Stimulated activated effector memory CD8-positive, alpha-beta T cell treated with anti-CD3 and anti-CD28 coated beads, Interleukin-12 subunit alpha, Interleukin-12 subunit beta, amount 100 ng/mL, for 72 hours (primary cell): Measurements from ENCODE around the gene PSIP1.

Source experiments
- ATAC-seq: fragments of 150-1000 bp; cut with Tn5 transposase; 2 replicates; pipeline ENCODE4 v1.10.0; 2021
- DNase-seq, 2 donors: peaks; one replicate each; pipeline ENCODE4 v3.0.0; 2021 to 2022; ENCODE audit warnings: low spot score in 2 of 2
- H3K27ac Mint-ChIP-seq: one replicate; pipeline ENCODE4 v1.8.0; 2022; ENCODE audit warnings: mild to moderate bottlenecking, mixed read lengths
- H3K36me3 Mint-ChIP-seq: one replicate; pipeline ENCODE4 v1.8.0; 2022; ENCODE audit warnings: mild to moderate bottlenecking, mixed read lengths
- H3K4me1 Mint-ChIP-seq: one replicate; pipeline ENCODE4 v1.8.0; 2022; ENCODE audit warnings: mixed read lengths
- H3K4me3 Mint-ChIP-seq: one replicate; pipeline ENCODE4 v1.8.0; 2022; ENCODE audit warnings: mild to moderate bottlenecking, mixed read lengths
- H3K9me3 Mint-ChIP-seq: one replicate; pipeline ENCODE4 v1.8.0; 2022; ENCODE audit warnings: mixed read lengths

Gene PSIP1

GRCh38 chr9:15426019-15426418, 84.8 kb downstream of the PSIP1 start:
- Mint-ChIP-seq H3K4me1 (peaks cover 50% of the 10 kb centered on the region), H3K9me3 (no peaks in the 10 kb centered on the region), H3K27ac (no peak overlapping the region), H3K4me3 (no peak overlapping the region), H3K36me3 (peaks cover 77% of the 10 kb centered on the region)
- no peak for ATAC-seq
- DNase-seq: no peak

GRCh38 chr9:15423231-15423985, 87.4 kb downstream of the PSIP1 start:
- ATAC-seq (no peak), DNase-seq (no peak)
- peaks cover 28% of the 10 kb centered on the region for H3K4me1 Mint-ChIP-seq
- H3K36me3 Mint-ChIP-seq: peaks cover 54% of the 10 kb centered on the region
- peak overlapping the region; percentile 97 for H3K27ac Mint-ChIP-seq
- H3K4me3 Mint-ChIP-seq: peak overlapping the region; percentile 85
- H3K9me3 Mint-ChIP-seq: no peaks in the 10 kb centered on the region

DNA sequence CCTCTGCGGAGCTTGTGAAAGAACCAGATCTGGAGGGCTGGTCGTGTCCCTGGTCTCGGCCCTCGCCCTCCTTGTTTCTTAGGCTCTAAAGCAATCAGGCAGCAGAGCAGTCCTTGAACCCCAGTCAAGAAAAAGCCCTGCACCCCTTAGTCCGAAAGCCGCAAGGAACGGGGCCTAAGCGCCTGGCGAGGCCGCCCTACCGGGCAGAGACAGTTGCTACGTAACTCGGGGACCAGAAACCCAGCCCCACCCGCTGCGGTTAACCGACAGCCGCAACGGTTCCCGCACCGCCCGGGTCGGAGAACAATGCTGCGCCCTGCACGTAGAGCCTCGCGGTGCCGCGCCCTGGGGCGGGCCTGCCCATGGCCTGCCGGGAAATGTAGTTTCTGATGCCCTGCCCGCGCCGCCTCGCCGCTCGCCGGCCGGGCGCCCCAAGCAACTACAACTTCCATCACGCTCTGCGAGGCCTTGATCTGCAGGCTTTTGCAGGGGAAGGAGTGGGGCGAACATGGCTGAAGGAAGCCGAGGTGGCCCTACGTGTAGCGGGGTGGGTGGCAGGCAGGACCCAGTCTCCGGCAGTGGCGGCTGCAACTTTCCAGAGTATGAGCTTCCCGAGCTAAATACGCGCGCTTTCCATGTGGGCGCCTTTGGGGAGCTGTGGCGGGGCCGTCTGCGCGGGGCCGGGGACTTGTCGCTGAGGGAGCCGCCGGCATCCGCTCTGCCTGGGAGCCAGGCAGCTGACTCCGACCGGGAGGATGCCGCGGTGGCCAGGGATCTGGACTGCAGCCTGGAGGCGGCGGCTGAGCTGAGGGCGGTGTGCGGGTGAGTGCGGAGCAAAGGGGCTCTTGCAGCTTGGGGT, 88.2 kb downstream of the PSIP1 start, which contains the start of gene SNAPC3:
SNAPC3 (plus strand) TSS at position 505 of the 859 bp plus-strand sequence; CDS start at position 509, 4 bp downstream.
- ATAC-seq: peak; percentile 99
- peak; percentile 90 to 97 for DNase-seq
- no peaks in the 10 kb centered on the region for H3K9me3 Mint-ChIP-seq
- H3K27ac Mint-ChIP-seq: peak within 1 kb of the TSS; percentile 97
- H3K36me3 Mint-ChIP-seq: peaks cover 46% of the 10 kb centered on the region
- H3K4me1 Mint-ChIP-seq: peaks cover 27% of the 10 kb centered on the region
- peak within 1 kb of the TSS; percentile 85 for H3K4me3 Mint-ChIP-seq

DNA sequence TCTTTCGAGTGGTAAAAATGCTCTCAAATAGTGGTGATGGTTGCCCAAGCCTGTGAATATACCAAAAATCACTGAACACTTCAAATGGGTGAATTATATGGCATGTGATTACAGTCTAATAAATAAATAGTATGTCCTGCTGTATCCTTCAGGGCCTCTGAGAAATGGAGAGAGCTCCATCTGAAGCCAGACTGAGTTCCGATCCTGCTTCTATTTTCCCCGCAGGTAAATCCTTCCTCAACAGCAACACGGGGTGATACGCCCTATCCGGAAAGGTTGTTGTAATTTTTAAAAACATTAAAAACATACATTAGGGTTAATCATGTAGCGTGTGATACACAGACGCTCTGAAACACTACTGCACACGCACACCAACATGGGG, 88.8 kb downstream of the PSIP1 start:
- H3K4me1 Mint-ChIP-seq: peaks cover 27% of the 10 kb centered on the region
- DNase-seq (no peak), ATAC-seq (no peak)
- H3K9me3 Mint-ChIP-seq: no peaks in the 10 kb centered on the region
- H3K36me3 Mint-ChIP-seq: peaks cover 40% of the 10 kb centered on the region
- peak overlapping the region; percentile 85 for H3K4me3 Mint-ChIP-seq
- peak overlapping the region; percentile 97 for H3K27ac Mint-ChIP-seq

DNA sequence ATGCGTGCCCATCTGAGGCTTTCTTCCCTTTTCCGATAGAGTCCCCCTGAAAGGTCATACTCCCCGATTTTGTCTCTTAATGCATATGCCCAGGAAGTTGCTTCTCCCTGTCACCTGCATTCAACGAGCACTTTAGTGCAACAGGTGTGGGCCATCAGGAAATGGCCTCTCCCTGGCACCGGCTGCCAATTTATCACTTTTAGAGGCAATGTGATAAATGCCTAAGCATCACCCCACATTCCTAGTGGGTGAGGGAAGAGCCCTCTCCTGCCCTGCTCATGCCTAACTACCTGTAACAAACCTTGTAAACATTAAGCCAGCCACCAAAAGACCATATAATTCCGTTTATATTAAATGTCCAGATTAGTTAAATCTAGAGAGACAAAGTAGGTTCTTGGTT, 89.2 kb downstream of the PSIP1 start:
- peaks cover 37% of the 10 kb centered on the region for H3K36me3 Mint-ChIP-seq
- H3K4me3 Mint-ChIP-seq: peak overlapping the region; percentile 85

DNA sequence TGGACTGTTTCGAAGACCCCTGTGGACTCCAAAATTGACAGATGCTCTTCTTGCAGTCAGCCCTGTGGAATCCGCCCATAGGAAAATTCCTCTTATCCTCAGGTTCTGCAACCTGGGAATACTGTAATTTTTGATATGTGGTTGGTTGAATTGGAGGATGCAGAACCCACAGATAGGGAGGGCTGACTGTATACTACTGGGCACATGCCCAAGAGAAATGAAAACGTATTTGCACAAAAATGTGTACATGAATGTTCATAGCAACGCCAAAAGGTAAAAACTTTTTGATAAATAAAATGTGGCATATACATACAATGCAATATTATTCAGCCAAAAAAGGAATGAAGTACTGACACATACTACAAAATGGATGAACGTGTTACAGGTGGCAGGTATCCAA, 90.0 kb downstream of the PSIP1 start:
- Mint-ChIP-seq H3K36me3 (peaks cover 29% of the 10 kb centered on the region), H3K4me3 (no peak overlapping the region), H3K27ac (no peak overlapping the region), H3K9me3 (no peaks in the 10 kb centered on the region), H3K4me1 (peaks cover 19% of the 10 kb centered on the region)
- ATAC-seq (no peak), DNase-seq (no peak)

More for the DNA sequence above, 89.2 kb downstream of the PSIP1 start:
- ATAC-seq: no peak
- no peaks in the 10 kb centered on the region for H3K9me3 Mint-ChIP-seq
- peaks cover 27% of the 10 kb centered on the region for H3K4me1 Mint-ChIP-seq
- H3K27ac Mint-ChIP-seq: no peak overlapping the region
- no peak for DNase-seq

DNA sequence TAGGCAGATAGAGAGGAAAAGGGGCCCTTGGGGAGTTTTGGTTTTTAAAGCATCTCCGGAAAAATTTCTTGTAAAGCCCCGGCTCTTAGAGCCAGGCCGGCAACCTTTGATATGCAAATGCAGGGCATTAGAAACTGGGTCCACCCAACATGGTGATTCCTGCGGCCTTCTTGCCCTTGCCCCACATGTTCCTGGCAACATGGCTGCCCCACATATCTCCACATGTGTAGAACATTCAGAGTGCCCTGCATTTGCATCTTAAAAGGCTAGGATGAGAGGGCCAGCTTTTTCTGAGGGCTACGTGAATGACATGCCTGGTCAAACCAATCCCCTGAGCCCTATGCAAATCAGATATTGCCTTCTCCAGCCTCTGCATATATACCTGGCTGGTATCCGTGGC, 93.1 kb downstream of the PSIP1 start:
- H3K9me3 Mint-ChIP-seq: no peaks in the 10 kb centered on the region
- ATAC-seq (no peak), DNase-seq (no peak)
- no peak overlapping the region for H3K27ac Mint-ChIP-seq
- no peak overlapping the region for H3K4me3 Mint-ChIP-seq
- H3K36me3 Mint-ChIP-seq: peaks cover 7% of the 10 kb centered on the region
- H3K4me1 Mint-ChIP-seq: peaks cover 6% of the 10 kb centered on the region

DNA sequence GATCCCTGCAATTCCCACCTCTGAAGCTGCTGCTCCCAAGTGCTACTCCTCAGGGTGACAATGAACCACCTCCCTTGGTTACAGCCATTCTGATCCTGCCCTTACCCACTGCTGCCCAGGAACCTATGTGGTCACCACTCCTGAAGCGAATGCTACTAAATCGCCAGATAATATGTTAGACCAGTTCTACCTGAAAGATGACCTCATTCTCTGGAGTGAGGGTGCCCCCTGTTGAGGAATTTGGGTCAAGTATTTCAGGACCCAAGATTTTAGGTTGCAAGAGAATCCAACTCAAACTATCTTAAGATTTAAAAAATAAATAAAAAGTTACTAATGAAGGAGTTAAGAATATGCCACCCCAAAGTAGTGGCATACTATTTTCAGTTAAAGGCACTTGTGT, 93.9 kb downstream of the PSIP1 start:
- Mint-ChIP-seq H3K9me3 (no peaks in the 10 kb centered on the region), H3K36me3 (no peaks in the 10 kb centered on the region), H3K4me1 (no peaks in the 10 kb centered on the region), H3K4me3 (no peak overlapping the region), H3K27ac (no peak overlapping the region)
- DNase-seq (no peak), ATAC-seq (peak; percentile 47)
